DOHH2 (cell line): ENCODE data around the gene SLC6A8.

Experiments
- EZH2phosphoT487 ChIP-seq: fragments of 200-600 bp; sonication (generic); IDR thresholded peaks from 2 replicates; pipeline ENCODE4 v1.6.1; 2017; ENCODE audit warnings: borderline replicate concordance, mild to moderate bottlenecking, antibody characterized with exemption, low read length, moderate library complexity, mixed read lengths
- TF ChIP-seq, protein P1 (sequence below): fragments of 200-600 bp; sonication (generic); IDR thresholded peaks from one replicate; pipeline ENCODE4 v1.5.1; 2014; ENCODE audit warnings: antibody characterized with exemption, mild to moderate bottlenecking, low read depth, low read length; ENCODE audit not compliant: poor library complexity, severe bottlenecking

DNA sequence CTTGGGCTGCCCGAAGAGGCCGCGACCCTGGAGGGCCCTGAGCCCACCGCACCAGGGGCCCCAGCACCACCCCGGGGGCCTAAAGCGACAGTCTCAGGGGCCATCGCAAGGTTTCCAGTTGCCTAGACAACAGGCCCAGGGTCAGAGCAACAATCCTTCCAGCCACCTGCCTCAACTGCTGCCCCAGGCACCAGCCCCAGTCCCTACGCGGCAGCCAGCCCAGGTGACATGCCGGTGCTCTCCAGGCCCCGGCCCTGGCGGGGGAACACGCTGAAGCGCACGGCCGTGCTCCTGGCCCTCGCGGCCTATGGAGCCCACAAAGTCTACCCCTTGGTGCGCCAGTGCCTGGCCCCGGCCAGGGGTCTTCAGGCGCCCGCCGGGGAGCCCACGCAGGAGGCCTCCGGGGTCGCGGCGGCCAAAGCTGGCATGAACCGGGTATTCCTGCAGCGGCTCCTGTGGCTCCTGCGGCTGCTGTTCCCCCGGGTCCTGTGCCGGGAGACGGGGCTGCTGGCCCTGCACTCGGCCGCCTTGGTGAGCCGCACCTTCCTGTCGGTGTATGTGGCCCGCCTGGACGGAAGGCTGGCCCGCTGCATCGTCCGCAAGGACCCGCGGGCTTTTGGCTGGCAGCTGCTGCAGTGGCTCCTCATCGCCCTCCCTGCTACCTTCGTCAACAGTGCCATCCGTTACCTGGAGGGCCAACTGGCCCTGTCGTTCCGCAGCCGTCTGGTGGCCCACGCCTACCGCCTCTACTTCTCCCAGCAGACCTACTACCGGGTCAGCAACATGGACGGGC lies 37.5 kb downstream of the SLC6A8 start:
- TF ChIP-seq, protein P1, sequence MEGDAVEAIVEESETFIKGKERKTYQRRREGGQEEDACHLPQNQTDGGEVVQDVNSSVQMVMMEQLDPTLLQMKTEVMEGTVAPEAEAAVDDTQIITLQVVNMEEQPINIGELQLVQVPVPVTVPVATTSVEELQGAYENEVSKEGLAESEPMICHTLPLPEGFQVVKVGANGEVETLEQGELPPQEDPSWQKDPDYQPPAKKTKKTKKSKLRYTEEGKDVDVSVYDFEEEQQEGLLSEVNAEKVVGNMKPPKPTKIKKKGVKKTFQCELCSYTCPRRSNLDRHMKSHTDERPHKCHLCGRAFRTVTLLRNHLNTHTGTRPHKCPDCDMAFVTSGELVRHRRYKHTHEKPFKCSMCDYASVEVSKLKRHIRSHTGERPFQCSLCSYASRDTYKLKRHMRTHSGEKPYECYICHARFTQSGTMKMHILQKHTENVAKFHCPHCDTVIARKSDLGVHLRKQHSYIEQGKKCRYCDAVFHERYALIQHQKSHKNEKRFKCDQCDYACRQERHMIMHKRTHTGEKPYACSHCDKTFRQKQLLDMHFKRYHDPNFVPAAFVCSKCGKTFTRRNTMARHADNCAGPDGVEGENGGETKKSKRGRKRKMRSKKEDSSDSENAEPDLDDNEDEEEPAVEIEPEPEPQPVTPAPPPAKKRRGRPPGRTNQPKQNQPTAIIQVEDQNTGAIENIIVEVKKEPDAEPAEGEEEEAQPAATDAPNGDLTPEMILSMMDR = no peak
- TF ChIP-seq EZH2phosphoT487 = no peak
